Left renal cortex interstitium (tissue), 4 donors: ENCODE results near the gene SERINC4. TPM values are rescaled to one million over a fixed set of nuclear protein-coding genes. Genes with fewer than 3 reads are reported as not detected.
"Not testable (repeated sequence)": the region's sequence is repeated elsewhere in the genome, so short reads cannot be mapped to it uniquely, and the experiment has no call there.

Experiments used
- DNase-seq, 4 donors: peaks; one replicate each; pipeline ENCODE4 v3.0.0-alpha.2; 2013; ENCODE audit warnings: low read depth in 4 of 4, low spot score in 2 of 4, missing footprints in 1 of 4
- polyA plus RNA-seq, 4 donors: library from polyadenylated mRNA; unstranded; fragments of 120-200 nt; gene quantifications; one replicate each; pipeline ENCODE4 v1.2.1, GENCODE V29; 2013; ENCODE audit not compliant: insufficient read length in 4 of 4

The SERINC4 gene
- under 1 TPM in 1 of 4 donors, not detected in 3; 0.66 TPM for polyA plus RNA-seq

GRCh38 chr15:43799945-43800285 is at the start of gene SERINC4:
SERINC4 (minus strand) TSS chr15:43800220; CDS start chr15:43799986, 234 bp downstream.
- DNase-seq, result no peak

GRCh38 chr15:43845421-43845820 is 45.4 kb upstream of the SERINC4 start:
- no peak for DNase-seq

- not testable (repeated sequence) for DNase-seq
Measured at GRCh38 chr15:43832485-43832884, 32.5 kb upstream of the SERINC4 start.

- not testable (repeated sequence) for DNase-seq
Measured at GRCh38 chr15:43831519-43832052, 31.6 kb upstream of the SERINC4 start.

- not testable (repeated sequence) for DNase-seq
Measured at GRCh38 chr15:43830691-43831275, 30.8 kb upstream of the SERINC4 start.

- not testable (repeated sequence) for DNase-seq
Measured at GRCh38 chr15:43829951-43830540, 30.0 kb upstream of the SERINC4 start.

GRCh38 chr15:43828061-43828657 is 28.1 kb upstream of the SERINC4 start:
- DNase-seq, result no peak

- peak in 3 of 4 donors; percentile 48 to 73 (median 68) for DNase-seq
Measured at GRCh38 chr15:43826508-43827341, 26.7 kb upstream of the SERINC4 start, which contains the start of gene WDR76. WDR76 (plus strand) TSS chr15:43827002; CDS start chr15:43827033, 31 bp downstream.

- DNase-seq, result no peak
Measured at GRCh38 chr15:43826029-43826507, 26.0 kb upstream of the SERINC4 start.

- DNase-seq, result not testable (repeated sequence)
Measured at GRCh38 chr15:43825305-43825704, 25.3 kb upstream of the SERINC4 start.

- peak; percentile 84 to 94 (median 88) for DNase-seq
Measured at GRCh38 chr15:43824302-43825246, 24.6 kb upstream of the SERINC4 start, which contains the start of gene MFAP1. MFAP1 (minus strand) TSS chr15:43824690; CDS start chr15:43824569, 121 bp downstream.

GRCh38 chr15:43821505-43821904 is 21.5 kb upstream of the SERINC4 start:
- no peak for DNase-seq

GRCh38 chr15:43815064-43815463 is 15.0 kb upstream of the SERINC4 start:
- not testable (repeated sequence) for DNase-seq

- no peak for DNase-seq
Measured at GRCh38 chr15:43808960-43809678, 9.1 kb upstream of the SERINC4 start.

- DNase-seq, result no peak
Measured at GRCh38 chr15:43808435-43808950, 8.5 kb upstream of the SERINC4 start.

- not testable (repeated sequence) for DNase-seq
Measured at GRCh38 chr15:43802676-43803075, 2.7 kb upstream of the SERINC4 start.

GRCh38 chr15:43800286-43801141 is 494 bp upstream of the SERINC4 start, which contains the start of gene HYPK:
HYPK (plus strand) TSS chr15:43800599; CDS start chr15:43800623, 24 bp downstream.
- DNase-seq, result peak in 3 of 4 donors; percentile 52 to 86 (median 78)
